HG03460 (cell line): ENCODE results near the gene SLC5A11.
"Not testable (repeated sequence)": the region's sequence is repeated elsewhere in the genome, so short reads cannot be mapped to it uniquely, and the experiment has no call there.

Source experiments
- ATAC-seq: cut with Tn5 transposase; IDR thresholded peaks from one replicate; pipeline ENCODE4 v1.9.1; 2021; ENCODE audit not compliant: unreplicated experiment

Gene SLC5A11

GRCh38 chr16:24845726-24846547 lies at the start of gene SLC5A11:
TSS of gene SLC5A11 (plus strand) at chr16:24845963. CDS start at chr16:24858644, 12,681 bp downstream.
- ATAC-seq = no peak

- no peak for ATAC-seq
Observed at GRCh38 chr16:24800586-24800985, 45.2 kb upstream of the SLC5A11 start.

- ATAC-seq = no peak
Observed at GRCh38 chr16:24801761-24802302, 43.9 kb upstream of the SLC5A11 start.

GRCh38 chr16:24805484-24805883 lies 40.3 kb upstream of the SLC5A11 start:
- ATAC-seq = no peak

- ATAC-seq = no peak
Observed at GRCh38 chr16:24807301-24807700, 38.5 kb upstream of the SLC5A11 start.

GRCh38 chr16:24810951-24811843 lies 34.6 kb upstream of the SLC5A11 start:
- no peak for ATAC-seq

- ATAC-seq = not testable (repeated sequence)
Observed at GRCh38 chr16:24812813-24813212, 33.0 kb upstream of the SLC5A11 start.

- no peak for ATAC-seq
Observed at GRCh38 chr16:24815021-24815420, 30.7 kb upstream of the SLC5A11 start.

GRCh38 chr16:24816688-24817087 lies 29.1 kb upstream of the SLC5A11 start:
- ATAC-seq = no peak

GRCh38 chr16:24819462-24820040 lies 26.2 kb upstream of the SLC5A11 start:
- no peak for ATAC-seq

- no peak for ATAC-seq
Observed at GRCh38 chr16:24820522-24820921, 25.2 kb upstream of the SLC5A11 start.

- ATAC-seq = no peak
Observed at GRCh38 chr16:24821129-24821528, 24.6 kb upstream of the SLC5A11 start.

GRCh38 chr16:24822542-24822941 lies 23.2 kb upstream of the SLC5A11 start:
- ATAC-seq = no peak

- ATAC-seq = no peak
Observed at GRCh38 chr16:24822974-24823373, 22.8 kb upstream of the SLC5A11 start.

- no peak for ATAC-seq
Observed at GRCh38 chr16:24825696-24826095, 20.1 kb upstream of the SLC5A11 start.

GRCh38 chr16:24826096-24826690 lies 19.6 kb upstream of the SLC5A11 start:
- no peak for ATAC-seq

GRCh38 chr16:24826817-24827566 lies 18.8 kb upstream of the SLC5A11 start:
- ATAC-seq = no peak

GRCh38 chr16:24829153-24829552 lies 16.6 kb upstream of the SLC5A11 start:
- no peak for ATAC-seq

- ATAC-seq = no peak
Observed at GRCh38 chr16:24833352-24833751, 12.4 kb upstream of the SLC5A11 start.
